ENCODE results near the gene PDE6C. TPM values are rescaled to one million over a fixed set of nuclear protein-coding genes. Genes with fewer than 3 reads are reported as not detected.

The PDE6C gene
- polyA plus RNA-seq, 1 of the 3 experiments (the other 2 are of a cell fraction) = not detected

- Histone ChIP-seq H3F3A (replicated peaks; ENCODE audit: insufficient read depth) (no peaks in the 10 kb centered on the region), H4K20me1 (ENCODE audit: insufficient read depth) (no peaks in the 10 kb centered on the region), H3K4me3 (ENCODE audit: low read depth in 2 of 2, low read length in 1 of 2) (no peak overlapping the region), H2AFZ (ENCODE audit: low read depth) (no peak overlapping the region), H3K4me2 (no peak overlapping the region), H3K9ac (no peak overlapping the region), H3K9me3 (no peaks in the 10 kb centered on the region), H3K27me3 (ENCODE audit: insufficient read depth) (no peaks in the 10 kb centered on the region; the same call in 1 of the 2 replicates), H3K4me1 (ENCODE audit: control insufficient read depth in 1 of 2, insufficient read depth in 2 of 2, low read depth in 1 of 2, low read length in 1 of 2) (no peaks in the 10 kb centered on the region), H3K79me2 (ENCODE audit: insufficient read depth) (no peaks in the 10 kb centered on the region), H3K36me3 (replicated peaks in 1 of 2; ENCODE audit: control insufficient read depth in 1 of 2, insufficient read depth in 2 of 2, low read length in 1 of 2) (no peaks in the 10 kb centered on the region), H3K9me2 (no peaks in the 10 kb centered on the region), H3K27ac (ENCODE audit: low read depth in 2 of 2, low read length in 1 of 2) (no peak overlapping the region)
- 77% methylated on average over 7 of the region's 7 CpGs for WGBS (ENCODE audit: low lambda C conversion rate)
- ChIA-PET POLR2A (no interaction called here), CTCF (interaction anchor here (0.6 to 3.0 kb wide), 2 partner anchors 30 to 57 kb away, joined by 3 to 8 read pairs; no protein-coding TSS in a partner anchor)
- no peak for TF ChIP-seq NRF1 (IDR thresholded peaks at IDR 0.05; ENCODE audit: low read depth, low read length)
- no peak for TF ChIP-seq MEF2A (IDR thresholded peaks at IDR 0.05; ENCODE audit: borderline replicate concordance, low read depth)
- TF ChIP-seq PBX3 (IDR thresholded peaks at IDR 0.05) = no peak
- no peak for TF ChIP-seq TCF12 (IDR thresholded peaks at IDR 0.05)
- no peak for DNase-seq
Observed at GRCh38 chr10:93584445-93584844, 27.9 kb upstream of the PDE6C start.

DNA sequence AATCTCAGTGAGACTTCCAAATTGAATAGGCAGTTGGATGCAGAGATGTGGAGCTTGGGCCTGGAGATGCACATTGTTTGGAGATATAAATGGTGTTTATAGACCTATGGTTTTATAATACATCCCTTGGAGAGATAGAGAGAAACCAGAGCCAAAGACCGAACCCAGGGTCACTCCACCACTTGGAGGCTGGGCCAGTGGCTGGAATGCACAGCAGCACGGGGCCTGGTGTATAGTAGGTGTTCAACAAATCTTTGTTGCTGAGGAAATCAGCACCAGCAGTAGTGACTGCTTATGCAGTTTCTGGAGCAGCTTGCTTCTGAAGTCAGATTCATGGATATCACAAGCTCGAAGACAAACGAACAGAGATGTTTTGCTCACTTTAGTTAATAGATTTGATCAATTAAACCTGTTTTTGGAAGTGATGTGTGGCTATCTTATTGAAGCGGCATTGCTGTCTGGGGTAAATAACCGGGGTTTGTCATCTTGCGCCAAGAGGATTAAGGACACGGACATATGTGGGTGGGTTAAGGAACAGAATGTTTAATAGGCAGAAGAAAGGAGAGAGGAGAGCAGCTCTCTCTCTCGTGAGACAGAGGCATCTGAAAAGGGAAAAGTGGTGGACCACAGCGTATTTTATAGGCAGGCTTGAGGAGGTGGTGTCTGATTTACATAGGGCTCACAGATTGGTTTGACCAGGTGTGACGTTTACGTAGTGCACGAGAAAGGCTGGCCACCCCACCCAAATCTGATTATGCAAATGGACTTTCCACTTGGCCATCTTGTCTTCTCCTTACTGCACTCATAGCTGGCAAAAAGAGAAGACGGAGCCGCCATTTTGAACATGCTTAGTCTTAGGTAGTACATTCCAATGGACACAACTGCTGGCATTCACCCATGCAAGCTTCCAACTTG is 22.4 kb upstream of the PDE6C start:
- Histone ChIP-seq H3K36me3 (replicated peaks in 1 of 2; ENCODE audit: control insufficient read depth in 1 of 2, insufficient read depth in 2 of 2, low read length in 1 of 2) (no peaks in the 10 kb centered on the region), H3K4me2 (no peak overlapping the region), H3K4me1 (ENCODE audit: control insufficient read depth in 1 of 2, insufficient read depth in 2 of 2, low read depth in 1 of 2, low read length in 1 of 2) (no peaks in the 10 kb centered on the region), H3K9me3 (no peaks in the 10 kb centered on the region), H3K27me3 (ENCODE audit: insufficient read depth) (peaks cover 5% of the 10 kb centered on the region; the same call in 1 of the 2 replicates), H4K20me1 (ENCODE audit: insufficient read depth) (no peaks in the 10 kb centered on the region), H3K9me2 (no peaks in the 10 kb centered on the region), H3K4me3 (ENCODE audit: low read depth in 2 of 2, low read length in 1 of 2) (no peak overlapping the region), H3K79me2 (ENCODE audit: insufficient read depth) (no peaks in the 10 kb centered on the region), H3K27ac (ENCODE audit: low read depth in 2 of 2, low read length in 1 of 2) (no peak overlapping the region), H2AFZ (ENCODE audit: low read depth) (no peak overlapping the region), H3F3A (replicated peaks; ENCODE audit: insufficient read depth) (no peaks in the 10 kb centered on the region), H3K9ac (no peak overlapping the region)
- ChIA-PET CTCF (interaction anchor here (1.6 kb wide), 1 partner anchor 35 kb away, joined by 5 read pairs; no protein-coding TSS in a partner anchor), POLR2A (no interaction called here)
- 57% methylated on average over 14 of the region's 15 CpGs for WGBS (ENCODE audit: low lambda C conversion rate)
- TF ChIP-seq GABPA (IDR thresholded peaks at IDR 0.05; ENCODE audit: low read depth) (no peak), FOXJ3 (CRISPR knock-in tag; IDR thresholded peaks at IDR 0.05) (no peak), TAF1 (IDR thresholded peaks at IDR 0.05; ENCODE audit: borderline replicate concordance, low read depth, low read length) (no peak), MEF2A (IDR thresholded peaks at IDR 0.05; ENCODE audit: borderline replicate concordance, low read depth) (no peak), EP300 (IDR thresholded peaks at IDR 0.05; ENCODE audit: borderline replicate concordance in 1 of 2, low read depth in 1 of 2, low read length in 1 of 2) (no peak)
- DNase-seq = no peak

GRCh38 chr10:93590638-93591037 is 21.7 kb upstream of the PDE6C start:
- Histone ChIP-seq H3K36me3 (replicated peaks in 1 of 2; ENCODE audit: control insufficient read depth in 1 of 2, insufficient read depth in 2 of 2, low read length in 1 of 2) (no peaks in the 10 kb centered on the region), H3K4me3 (ENCODE audit: low read depth in 2 of 2, low read length in 1 of 2) (no peak overlapping the region), H3F3A (replicated peaks; ENCODE audit: insufficient read depth) (no peaks in the 10 kb centered on the region), H3K79me2 (ENCODE audit: insufficient read depth) (no peaks in the 10 kb centered on the region), H3K4me1 (ENCODE audit: control insufficient read depth in 1 of 2, insufficient read depth in 2 of 2, low read depth in 1 of 2, low read length in 1 of 2) (no peaks in the 10 kb centered on the region), H4K20me1 (ENCODE audit: insufficient read depth) (no peaks in the 10 kb centered on the region), H3K9me2 (no peaks in the 10 kb centered on the region), H3K27ac (ENCODE audit: low read depth in 2 of 2, low read length in 1 of 2) (no peak overlapping the region), H2AFZ (ENCODE audit: low read depth) (no peak overlapping the region), H3K27me3 (ENCODE audit: insufficient read depth) (peaks cover 5% of the 10 kb centered on the region; the same call in 1 of the 2 replicates), H3K9ac (no peak overlapping the region), H3K4me2 (no peak overlapping the region), H3K9me3 (no peaks in the 10 kb centered on the region)
- POLR2A ChIA-PET = no interaction called here
- DNase-seq = no peak
- CTCF ChIA-PET = interaction anchor here (1.6 kb wide), 1 partner anchor 36 kb away, joined by 5 read pairs; no protein-coding TSS in a partner anchor
- no peak for TF ChIP-seq GATA2 (CRISPR knock-in tag; IDR thresholded peaks at IDR 0.05)
- no peak for TF ChIP-seq RXRA (IDR thresholded peaks at IDR 0.05; ENCODE audit: borderline replicate concordance, low read depth)
- TF ChIP-seq, protein P1, sequence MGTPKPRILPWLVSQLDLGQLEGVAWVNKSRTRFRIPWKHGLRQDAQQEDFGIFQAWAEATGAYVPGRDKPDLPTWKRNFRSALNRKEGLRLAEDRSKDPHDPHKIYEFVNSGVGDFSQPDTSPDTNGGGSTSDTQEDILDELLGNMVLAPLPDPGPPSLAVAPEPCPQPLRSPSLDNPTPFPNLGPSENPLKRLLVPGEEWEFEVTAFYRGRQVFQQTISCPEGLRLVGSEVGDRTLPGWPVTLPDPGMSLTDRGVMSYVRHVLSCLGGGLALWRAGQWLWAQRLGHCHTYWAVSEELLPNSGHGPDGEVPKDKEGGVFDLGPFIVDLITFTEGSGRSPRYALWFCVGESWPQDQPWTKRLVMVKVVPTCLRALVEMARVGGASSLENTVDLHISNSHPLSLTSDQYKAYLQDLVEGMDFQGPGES (IDR thresholded peaks at IDR 0.05; ENCODE audit: low read depth, low read length) = no peak
- 56% methylated on average over 7 of the region's 7 CpGs for WGBS (ENCODE audit: low lambda C conversion rate)

All from SK-N-SH (cell line).